Inflammatory macrophage treated with lipopolysaccharide for 4 hours (primary cell): ENCODE measurements around the gene NDUFC1.
A peak's percentile ranks its signal among the peaks of the same experiment; 100 is the strongest.
"Not testable (repeated sequence)": the region's sequence is repeated elsewhere in the genome, so short reads cannot be mapped to it uniquely, and the experiment has no call there.

Source experiments
- DNase-seq: peaks from one replicate; pipeline ENCODE4 v3.0.0-alpha.2; 2020

Gene NDUFC1

DNA sequence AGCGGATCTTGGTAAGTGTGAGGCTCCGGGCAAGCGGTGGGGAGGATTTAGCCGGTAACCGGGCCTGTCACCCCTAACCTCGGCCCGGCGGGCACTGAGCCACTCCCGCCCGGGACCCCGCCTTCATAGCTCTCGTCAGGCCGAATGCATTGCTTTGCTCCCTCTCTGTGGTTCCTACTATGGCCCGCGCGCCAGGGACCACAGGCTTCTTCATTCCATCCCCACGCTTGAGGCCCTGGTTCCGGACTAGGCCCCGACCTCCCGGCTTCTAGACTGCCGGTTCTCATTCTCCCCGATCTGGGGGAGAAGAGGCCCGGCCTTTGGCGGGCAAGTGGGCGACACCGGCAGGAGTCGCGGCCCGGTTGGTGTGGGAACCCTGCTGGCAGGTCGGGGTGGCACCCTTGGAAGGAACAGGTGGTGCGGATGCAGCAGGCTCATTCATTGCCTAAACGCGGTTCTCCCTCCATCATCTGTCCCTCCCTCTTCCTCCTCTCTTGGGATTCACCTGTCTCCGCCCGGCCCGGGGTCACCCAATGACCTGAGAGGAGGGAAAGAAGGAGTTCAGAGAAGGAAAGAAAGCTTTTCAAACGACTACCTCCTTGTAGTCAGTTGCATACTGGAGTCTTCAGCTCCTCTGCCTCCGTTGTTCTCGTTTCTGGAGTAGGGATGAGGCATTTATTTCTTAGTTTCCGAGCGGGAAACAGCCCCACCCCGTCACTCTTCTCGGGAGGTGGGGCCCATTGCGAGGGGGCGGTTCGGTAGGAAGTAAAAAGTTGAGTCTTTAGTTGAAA lies at the start of gene NDUFC1:
TSS of gene NDUFC1 (minus strand) at position 657 of the 791 bp plus-strand sequence. CDS start 6,679 bp downstream, outside the sequence.
- peak; percentile 73 for DNase-seq

- DNase-seq, result peak; percentile 25
Measured at GRCh38 chr4:139337612-139338011, 35.3 kb upstream of the NDUFC1 start.

GRCh38 chr4:139333046-139333445 lies 30.8 kb upstream of the NDUFC1 start:
- DNase-seq, result no peak

- peak; percentile 38 for DNase-seq
Measured at GRCh38 chr4:139331185-139331584, 28.9 kb upstream of the NDUFC1 start.

DNA sequence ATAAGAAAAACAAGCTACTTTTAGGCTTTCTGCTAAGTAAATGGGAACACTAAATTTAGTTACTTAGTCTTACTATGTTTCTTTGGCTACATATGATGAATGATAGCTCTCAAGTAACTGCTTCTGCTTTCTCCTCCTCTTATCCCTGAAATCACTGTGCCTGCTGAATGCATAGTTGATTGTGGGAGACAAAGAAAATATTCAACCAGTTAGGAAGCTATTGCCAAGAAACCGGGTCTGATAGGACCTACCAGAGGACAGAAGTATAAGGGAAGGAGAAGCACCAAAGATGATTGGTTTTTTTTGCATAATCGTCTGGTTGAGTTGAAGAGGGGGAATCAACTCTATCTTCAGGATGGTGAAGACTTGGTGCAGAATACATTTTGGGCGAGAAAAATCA lies 28.0 kb upstream of the NDUFC1 start:
- no peak for DNase-seq

DNA sequence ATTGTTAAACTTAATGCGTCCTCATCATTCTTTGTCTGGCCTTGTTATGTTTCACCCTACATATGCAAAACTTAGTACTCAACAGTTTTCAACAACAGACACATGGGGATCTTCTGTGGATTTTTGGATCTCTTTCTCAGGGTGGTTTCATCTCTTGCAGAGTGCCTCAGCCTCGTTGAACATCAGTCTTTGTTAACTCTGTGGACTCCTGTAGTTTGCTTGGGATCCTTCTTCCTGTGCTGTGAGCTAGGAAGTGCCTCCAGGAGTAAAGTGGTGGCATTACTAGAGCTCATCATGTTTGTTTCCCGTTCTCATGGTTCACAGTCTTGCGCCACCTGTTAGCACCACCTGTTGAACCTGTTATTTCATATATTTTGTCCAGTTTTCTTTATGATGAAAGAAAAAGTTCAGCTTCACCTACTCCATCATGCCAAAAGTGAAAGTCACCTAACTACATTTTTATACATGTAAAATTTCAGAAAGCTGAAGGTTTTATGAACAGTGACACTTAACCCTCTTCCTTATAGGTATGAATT lies 27.5 kb upstream of the NDUFC1 start:
- DNase-seq, result no peak

DNA sequence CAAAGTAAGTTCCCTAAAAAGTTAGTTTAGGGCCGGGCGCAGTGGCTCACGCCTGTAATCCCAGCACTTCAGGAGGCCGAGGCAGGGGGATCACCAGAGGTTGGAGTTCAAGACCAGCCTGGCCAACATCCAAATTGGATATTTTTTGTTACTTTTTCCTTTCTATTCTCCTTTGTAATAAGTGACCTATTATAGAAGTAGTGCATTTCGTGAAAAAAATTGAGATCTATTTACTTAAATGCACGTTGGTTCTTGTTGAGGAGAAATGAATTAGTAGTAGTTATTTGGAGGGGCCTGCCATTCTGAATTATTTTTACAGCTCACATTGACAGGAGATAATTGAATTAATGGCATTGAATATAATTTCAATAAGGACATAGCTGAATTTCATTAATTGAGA lies 22.3 kb upstream of the NDUFC1 start:
- DNase-seq, result no peak

DNA sequence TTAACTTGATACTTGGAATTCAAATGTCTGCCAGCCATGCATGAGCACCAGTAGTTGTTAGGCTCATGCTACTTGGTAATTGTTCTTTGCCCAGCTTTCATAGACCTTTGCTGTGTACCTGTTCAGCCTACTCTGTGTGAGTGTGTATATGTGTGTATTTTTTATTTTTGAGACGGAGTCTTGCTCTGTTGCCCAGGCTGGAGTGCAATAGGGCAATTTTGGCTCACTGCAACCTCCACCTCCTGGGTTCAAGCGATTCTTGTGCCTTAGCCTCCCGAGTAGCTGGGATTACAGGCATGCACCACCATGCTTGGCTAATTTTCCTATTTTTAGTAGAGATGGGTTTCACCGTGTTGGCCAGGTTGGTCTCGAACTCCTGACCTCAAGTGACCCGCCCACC lies 20.3 kb upstream of the NDUFC1 start:
- DNase-seq, result not testable (repeated sequence)

GRCh38 chr4:139322070-139322469 lies 19.8 kb upstream of the NDUFC1 start:
- not testable (repeated sequence) for DNase-seq

- no peak for DNase-seq
Measured at GRCh38 chr4:139319571-139319970, 17.3 kb upstream of the NDUFC1 start.

DNA sequence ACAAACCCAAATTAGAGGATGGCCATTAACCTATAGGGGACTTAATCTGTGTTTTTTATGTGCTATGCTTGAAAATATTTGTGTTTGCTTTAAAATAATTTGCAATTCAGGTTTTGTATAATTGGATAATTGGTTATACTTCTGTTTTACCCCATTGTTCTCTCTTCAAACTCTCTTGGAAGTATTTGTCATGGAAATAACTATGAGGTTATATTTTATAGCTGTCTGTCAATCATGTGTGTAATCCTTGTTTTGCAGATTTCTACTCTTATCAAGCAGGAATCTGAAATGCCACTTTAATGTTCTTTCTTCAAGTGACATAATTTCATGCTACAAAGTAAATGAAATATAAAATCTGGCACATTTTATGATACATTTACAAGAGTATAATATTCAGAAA lies 15.4 kb upstream of the NDUFC1 start:
- DNase-seq, result no peak

- DNase-seq, result no peak
Measured at GRCh38 chr4:139316733-139317132, 14.5 kb upstream of the NDUFC1 start.

DNA sequence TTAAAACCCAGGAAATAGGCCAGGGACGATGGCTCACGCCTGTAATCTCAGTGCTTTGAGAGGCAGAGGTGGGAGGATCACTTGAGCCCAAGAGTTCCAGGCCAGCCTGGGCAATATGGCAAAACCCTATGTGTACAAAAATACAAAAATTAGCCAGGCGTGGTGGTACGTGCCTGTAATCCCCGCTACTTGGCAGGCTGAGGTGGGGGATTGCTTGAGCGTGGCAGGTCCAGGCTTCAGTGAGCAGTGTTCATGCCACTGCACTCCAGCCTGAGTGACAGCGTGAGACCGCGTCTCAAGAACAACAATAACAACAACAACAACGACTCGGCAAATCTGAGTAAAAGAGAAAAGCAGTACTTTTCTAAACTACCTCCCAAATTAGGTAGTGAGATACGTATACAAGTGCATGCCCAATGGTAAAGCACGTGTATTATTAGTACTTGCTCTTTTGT lies 13.0 kb upstream of the NDUFC1 start:
- no peak for DNase-seq

GRCh38 chr4:139314047-139314800 lies 11.9 kb upstream of the NDUFC1 start:
- no peak for DNase-seq

DNA sequence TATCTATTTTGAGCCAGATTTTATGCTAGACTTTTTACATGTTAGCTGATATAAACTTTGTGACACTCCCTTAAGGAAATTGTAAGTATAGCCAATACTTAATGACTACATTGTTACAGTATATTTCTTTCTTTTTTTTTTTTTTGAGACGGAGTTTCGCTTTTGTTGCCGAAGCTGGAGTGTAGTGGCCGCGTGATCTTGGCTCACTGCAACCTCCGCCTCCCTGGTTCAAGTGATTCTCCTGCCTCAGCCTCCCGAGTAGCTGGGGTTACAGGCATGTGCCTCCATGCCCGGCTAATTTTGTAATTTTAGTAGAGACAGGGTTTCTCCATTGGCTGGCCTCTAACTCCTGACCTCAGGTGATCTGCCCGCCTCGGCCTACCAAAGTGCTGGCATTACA lies 11.1 kb upstream of the NDUFC1 start:
- DNase-seq, result not testable (repeated sequence)

DNA sequence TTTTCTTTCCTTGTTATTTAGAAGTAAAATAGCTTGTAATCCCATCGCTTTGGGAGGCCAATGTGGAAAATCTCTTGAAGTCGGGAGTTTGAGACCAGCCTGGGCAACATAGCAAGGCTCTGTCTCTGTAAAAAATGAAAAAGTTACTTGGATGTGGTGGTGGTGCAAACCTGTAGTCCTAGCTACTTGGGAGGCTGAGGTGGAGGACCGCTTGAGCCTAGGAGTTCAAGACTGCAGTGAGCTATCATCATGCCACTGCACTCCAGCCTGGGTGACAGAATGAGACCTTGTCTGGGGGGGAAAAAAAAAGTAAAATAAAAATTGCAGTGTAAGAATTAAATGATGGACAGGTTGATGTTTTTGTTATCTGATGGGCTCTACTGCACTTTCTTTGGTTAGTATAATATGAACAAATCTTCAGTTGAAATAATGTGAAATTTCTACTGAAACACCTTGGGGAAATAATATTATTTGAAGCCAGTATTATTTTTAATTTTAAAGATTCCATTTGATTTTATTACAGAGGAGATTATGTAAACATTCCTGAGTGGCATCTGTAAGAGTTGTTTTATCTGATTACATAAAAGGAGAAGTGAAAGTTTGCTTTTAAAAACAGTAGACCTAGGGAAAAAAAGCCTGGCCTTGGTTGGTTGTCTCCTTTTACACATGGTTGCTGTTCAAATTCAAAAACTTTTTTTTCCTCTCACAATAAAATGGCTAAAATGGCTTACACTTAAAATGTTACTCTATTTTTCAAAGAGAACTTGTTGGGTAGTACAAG lies 10.5 kb upstream of the NDUFC1 start:
- peak; percentile 54 for DNase-seq

GRCh38 chr4:139311909-139312308 lies 9.6 kb upstream of the NDUFC1 start:
- no peak for DNase-seq

- no peak for DNase-seq
Measured at GRCh38 chr4:139304920-139305319, 2.6 kb upstream of the NDUFC1 start.

DNA sequence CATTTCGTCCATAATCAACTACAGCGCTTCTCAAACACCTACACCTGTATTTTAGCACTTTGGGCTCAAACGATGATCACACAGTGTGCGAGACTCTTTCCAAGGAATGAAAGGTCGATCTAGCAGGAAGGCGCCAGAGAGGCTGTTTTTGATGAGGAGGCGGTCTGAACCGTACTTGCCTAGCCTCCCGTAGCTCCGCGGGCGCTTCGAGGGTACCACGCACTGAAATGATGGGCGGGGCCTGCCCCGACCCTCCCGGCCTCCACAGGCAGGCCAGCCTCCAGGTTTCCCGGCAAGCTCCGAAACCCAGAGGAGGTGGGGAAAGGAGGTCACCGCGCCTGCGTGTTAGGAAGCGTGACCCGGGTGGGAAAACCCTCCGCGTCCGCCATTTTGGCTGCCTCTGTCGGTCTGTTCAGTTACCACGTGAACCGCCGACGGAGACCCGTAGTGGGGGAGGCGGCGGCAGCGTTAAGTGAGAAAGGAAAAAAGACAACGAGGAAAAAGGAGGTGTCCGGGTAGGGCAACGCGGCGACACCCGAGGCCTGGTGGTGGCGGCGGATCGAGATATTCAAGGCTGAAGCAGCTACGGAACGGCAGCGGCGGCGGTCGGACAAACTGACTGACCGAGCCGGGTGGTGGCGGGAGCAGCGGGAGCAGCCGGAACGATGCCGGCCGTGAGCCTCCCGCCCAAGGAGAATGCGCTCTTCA lies 1.0 kb downstream of the NDUFC1 start, which contains the start of gene NAA15:
TSS of gene NAA15 (plus strand) at position 393 of the 708 bp plus-strand sequence. CDS start at position 666, 273 bp downstream.
- peak; percentile 98 for DNase-seq

GRCh38 chr4:139300431-139301112 lies 1.7 kb downstream of the NDUFC1 start:
- peak; percentile 50 for DNase-seq

DNA sequence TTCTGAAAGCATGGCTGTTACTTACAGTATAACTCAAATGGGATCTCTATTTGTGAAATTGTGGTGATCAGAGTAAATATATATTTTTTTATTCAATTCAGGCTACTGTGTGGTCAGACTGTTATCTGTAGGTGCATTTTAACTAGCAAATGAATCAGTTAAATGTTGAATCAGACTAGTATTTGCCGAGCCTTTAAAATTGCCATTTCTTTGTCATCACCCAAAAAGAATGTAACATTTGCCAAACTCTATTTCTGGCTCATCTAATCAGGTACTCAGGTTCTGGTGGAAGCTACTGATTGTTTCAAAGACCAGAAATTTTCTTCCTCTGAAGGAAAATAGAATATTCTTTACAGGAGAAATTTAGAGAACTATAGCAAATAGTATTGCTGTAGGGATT lies 2.7 kb downstream of the NDUFC1 start:
- no peak for DNase-seq

GRCh38 chr4:139297001-139297410 lies 5.3 kb downstream of the NDUFC1 start:
- DNase-seq, result no peak
